GM10266 (cell line): Measurements from ENCODE around the gene HECA.

Experiments used
- DNase-seq: peaks from one replicate; pipeline ENCODE4 v3.0.0; 2012; ENCODE audit errors: extremely low spot score
- TF ChIP-seq, protein P1 (sequence below): IDR thresholded peaks from 2 replicates; pipeline ENCODE4 v1.5.1; 2012; ENCODE audit warnings: mild to moderate bottlenecking, low read depth; ENCODE audit not compliant: control insufficient read depth, insufficient read depth; ENCODE audit errors: missing control alignments

The HECA gene

DNA sequence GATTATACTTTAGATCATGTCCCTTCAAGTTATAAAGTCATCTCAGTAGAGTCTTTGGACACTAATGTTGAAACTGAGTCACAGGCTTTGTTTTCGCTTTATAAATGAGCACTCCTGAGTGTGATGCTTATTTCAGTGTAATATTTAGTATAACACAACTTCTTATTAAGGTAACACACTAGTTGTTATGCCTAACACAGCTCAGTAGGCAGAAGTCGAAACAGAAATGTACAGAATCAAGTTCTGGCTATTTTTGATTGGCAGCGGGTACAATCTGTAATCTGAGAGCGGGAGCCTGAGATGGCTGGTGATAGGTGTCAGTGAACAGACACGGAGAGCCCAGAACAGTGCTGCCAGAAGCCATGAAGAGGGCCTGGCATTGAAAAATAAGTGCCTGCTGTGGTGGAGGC, 11.4 kb downstream of the HECA start:
- DNase-seq: no peak
- TF ChIP-seq, protein P1, sequence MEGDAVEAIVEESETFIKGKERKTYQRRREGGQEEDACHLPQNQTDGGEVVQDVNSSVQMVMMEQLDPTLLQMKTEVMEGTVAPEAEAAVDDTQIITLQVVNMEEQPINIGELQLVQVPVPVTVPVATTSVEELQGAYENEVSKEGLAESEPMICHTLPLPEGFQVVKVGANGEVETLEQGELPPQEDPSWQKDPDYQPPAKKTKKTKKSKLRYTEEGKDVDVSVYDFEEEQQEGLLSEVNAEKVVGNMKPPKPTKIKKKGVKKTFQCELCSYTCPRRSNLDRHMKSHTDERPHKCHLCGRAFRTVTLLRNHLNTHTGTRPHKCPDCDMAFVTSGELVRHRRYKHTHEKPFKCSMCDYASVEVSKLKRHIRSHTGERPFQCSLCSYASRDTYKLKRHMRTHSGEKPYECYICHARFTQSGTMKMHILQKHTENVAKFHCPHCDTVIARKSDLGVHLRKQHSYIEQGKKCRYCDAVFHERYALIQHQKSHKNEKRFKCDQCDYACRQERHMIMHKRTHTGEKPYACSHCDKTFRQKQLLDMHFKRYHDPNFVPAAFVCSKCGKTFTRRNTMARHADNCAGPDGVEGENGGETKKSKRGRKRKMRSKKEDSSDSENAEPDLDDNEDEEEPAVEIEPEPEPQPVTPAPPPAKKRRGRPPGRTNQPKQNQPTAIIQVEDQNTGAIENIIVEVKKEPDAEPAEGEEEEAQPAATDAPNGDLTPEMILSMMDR: no peak

DNA sequence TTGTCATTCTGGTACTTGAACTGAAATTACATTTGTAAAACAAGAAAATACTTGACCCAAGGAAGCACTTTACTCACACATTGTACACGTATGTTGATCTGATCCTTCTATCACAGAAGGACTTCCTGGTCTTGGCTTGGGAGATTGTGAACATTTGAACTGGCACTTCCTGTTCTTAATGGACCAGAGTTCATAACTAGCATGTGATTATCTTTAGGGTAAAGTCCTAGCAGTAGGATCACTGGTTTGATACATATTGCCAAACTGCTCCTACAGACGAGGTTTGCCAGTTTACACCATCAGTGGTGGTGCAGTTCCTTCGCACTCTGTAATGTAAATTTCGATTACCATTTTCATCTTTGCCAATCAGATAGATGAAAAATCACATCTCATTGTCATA, 12.7 kb downstream of the HECA start:
- DNase-seq: no peak
- TF ChIP-seq, protein P1: no peak

DNA sequence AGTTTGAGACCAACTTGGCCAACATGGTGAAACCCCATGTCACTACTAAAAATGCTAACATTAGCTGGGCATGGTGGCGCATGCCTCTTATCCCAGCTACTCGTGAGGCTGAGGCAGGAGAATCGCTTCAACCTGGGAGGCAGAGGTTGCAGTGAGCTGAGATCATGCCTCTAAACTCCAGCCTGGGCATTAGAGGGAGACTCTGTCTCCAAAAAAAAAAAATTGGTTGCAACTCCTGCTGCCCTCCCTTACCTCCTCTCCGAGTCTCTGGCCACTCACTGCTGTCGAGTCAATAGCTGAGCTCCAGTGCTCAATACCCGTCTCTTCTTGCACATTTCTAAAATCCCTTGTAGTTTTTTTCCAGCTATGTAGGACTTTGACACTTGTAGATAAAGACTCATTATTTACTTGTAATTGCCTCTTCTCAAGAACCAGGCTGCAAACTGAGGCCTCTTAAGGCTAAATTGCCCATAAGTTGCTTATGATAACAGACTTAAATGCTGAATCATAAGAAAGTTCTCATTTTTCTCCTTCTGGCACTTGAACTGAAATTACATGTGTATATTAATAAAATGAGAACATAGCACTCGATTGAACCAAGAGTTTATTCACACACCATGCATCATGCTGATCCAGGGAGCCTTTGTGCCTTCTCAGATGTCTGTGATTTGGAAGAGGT, 13.8 kb downstream of the HECA start:
- TF ChIP-seq, protein P1: no peak
- no peak for DNase-seq

DNA sequence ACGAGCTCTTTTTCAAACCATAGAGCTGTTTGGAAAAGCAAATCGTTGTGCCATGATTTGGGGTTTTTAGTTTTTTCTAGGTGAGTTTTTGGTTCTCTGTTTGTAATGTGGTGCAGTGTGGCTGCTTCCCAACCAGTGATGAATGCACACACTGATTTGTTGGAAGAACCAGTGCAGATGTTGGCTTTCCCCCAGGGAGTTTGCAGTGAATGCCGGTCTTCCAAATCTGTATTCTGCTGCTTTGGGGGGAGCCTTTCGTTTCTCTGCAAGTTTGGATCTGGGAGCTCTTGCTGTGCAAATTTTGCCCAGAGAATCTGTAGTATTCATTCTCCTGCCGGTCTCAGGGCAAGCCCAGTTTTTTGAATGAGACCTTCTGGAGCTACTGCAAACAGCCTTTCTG, 14.5 kb downstream of the HECA start:
- no peak for DNase-seq
- TF ChIP-seq, protein P1: no peak

DNA sequence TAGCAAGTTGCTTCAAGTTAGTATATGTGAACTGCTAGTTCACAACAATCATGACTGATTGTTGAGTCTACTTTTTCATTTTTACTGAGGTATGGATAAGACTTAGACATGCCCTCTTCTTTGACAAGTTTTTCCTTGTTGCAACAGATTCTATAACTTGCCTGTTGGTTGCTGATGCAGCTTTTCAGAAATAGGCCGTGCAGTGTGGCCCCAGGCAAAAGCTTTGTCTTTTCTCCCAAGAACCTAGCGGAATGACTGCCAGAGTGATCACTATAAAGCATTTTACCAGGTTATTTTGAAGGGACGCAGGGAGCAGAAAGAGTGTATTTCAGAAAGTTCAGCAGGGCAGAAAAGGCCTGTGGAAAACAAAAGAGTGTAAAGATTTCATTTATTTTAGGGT, 16.0 kb downstream of the HECA start:
- TF ChIP-seq, protein P1: no peak
- DNase-seq: no peak

DNA sequence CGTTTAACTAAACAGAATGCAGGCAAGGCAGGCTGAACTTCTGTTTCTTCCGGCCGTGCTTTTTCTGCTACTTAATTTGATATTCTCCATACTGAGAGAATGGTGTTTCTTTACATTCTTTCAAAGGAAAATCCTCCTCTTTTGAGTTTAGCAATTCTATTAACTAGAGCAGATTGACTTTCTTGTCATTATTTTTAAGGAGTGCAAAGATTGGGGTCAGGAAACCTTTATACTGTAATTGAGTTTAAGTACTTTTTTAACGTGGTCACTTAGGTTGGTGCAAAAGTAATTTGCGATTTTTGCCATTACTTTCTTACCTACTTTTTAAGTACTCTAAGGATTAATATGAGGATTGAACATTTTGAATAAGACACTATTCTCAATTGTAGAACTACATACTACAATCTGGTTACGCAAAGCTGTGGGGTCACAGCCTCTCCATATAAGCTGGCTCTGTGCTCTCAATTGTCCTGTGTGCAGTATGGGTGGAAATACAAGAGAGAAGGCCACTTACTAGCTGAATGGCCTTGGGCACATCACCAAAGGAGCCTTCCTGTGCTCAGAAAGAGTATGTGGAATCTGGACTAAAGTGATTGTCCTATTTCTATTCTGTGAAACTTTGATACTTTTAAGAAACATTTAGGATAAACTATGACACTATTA, 16.7 kb downstream of the HECA start:
- no peak for DNase-seq

More for the DNA sequence above, 16.7 kb downstream of the HECA start:
- TF ChIP-seq, protein P1: no peak
